Kidney epithelial cell (primary cell): ENCODE results near the gene LNPK. TPM values are rescaled to one million over a fixed set of nuclear protein-coding genes. Genes with fewer than 3 reads are reported as not detected.
A peak's percentile ranks its signal among the peaks of the same experiment; 100 is the strongest.
"Not testable (repeated sequence)": the region's sequence is repeated elsewhere in the genome, so short reads cannot be mapped to it uniquely, and the experiment has no call there.

Experiments
- DNase-seq: peaks from one replicate; pipeline ENCODE4 v3.0.0-alpha.2; 2010; ENCODE audit warnings: low read depth
- H3K27me3 ChIP-seq: 2 replicates; pipeline ENCODE4 v1.6.0; 2011; ENCODE audit warnings: low read length; ENCODE audit not compliant: control insufficient read depth, insufficient read depth
- H3K36me3 ChIP-seq: 2 replicates; pipeline ENCODE4 v1.5.1; 2011; ENCODE audit warnings: low read length; ENCODE audit not compliant: control insufficient read depth, insufficient read depth
- H3K4me3 ChIP-seq: 2 replicates; pipeline ENCODE4 v1.5.1; 2011; ENCODE audit warnings: low read depth, mild to moderate bottlenecking, control low read depth, low read length
- total RNA-seq: library from RNA; depleted of rRNA; stranded (reverse); fragments of >200 nt; gene quantifications from 2 replicates; pipeline ENCODE4 v1.2.3, GENCODE V29; 2015
- TF ChIP-seq, protein P1 (sequence below): IDR thresholded peaks from 2 replicates; pipeline ENCODE4 v1.5.1; 2011; ENCODE audit warnings: mild to moderate bottlenecking, moderate library complexity, low read length, control low read depth, inconsistent platforms; ENCODE audit not compliant: insufficient read depth, poor library complexity, severe bottlenecking

The LNPK gene
- total RNA-seq, 1 donor from 2014 or later = 15.1 TPM

DNA sequence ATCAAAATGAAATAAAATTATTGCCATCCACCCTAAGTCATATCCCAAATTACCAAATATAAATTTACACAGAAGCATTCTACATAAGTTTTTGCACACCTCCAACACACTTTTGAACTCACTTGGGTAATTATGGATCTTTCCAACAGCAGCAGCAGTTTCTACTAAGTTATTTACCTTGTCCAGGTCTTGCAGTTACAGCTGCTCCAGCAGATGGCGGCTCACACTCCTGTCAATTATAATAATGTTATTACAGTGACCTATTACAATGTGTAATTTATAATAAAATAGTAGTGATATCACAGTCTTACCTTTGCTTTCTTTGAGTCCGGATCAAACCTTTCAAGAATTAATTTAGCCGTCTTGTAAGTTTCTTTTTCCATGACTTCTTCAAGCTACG is 37.9 kb downstream of the LNPK start:
- Histone ChIP-seq H3K27me3 (no peaks in the 10 kb centered on the region), H3K36me3 (no peaks in the 10 kb centered on the region), H3K4me3 (no peak overlapping the region)
- TF ChIP-seq, protein P1, sequence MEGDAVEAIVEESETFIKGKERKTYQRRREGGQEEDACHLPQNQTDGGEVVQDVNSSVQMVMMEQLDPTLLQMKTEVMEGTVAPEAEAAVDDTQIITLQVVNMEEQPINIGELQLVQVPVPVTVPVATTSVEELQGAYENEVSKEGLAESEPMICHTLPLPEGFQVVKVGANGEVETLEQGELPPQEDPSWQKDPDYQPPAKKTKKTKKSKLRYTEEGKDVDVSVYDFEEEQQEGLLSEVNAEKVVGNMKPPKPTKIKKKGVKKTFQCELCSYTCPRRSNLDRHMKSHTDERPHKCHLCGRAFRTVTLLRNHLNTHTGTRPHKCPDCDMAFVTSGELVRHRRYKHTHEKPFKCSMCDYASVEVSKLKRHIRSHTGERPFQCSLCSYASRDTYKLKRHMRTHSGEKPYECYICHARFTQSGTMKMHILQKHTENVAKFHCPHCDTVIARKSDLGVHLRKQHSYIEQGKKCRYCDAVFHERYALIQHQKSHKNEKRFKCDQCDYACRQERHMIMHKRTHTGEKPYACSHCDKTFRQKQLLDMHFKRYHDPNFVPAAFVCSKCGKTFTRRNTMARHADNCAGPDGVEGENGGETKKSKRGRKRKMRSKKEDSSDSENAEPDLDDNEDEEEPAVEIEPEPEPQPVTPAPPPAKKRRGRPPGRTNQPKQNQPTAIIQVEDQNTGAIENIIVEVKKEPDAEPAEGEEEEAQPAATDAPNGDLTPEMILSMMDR = peak; percentile 8
- DNase-seq = no peak

DNA sequence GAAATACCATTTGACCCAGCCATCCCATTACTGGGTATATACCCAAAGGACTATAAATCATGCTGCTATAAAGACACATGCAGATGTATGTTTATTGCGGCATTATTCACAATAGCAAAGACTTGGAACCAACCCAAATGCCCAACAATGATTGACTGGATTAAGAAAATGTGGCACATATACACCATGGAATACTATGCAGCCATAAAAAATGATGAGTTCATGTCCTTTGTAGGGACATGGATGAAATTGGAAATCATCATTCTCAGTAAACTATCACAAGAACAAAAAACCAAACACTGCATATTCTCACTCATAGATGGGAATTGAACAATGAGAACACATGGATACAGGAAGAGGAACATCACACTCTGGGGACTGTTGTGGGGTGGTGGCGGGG is 38.9 kb downstream of the LNPK start:
- DNase-seq, H3K27me3 ChIP-seq: not testable (repeated sequence)

DNA sequence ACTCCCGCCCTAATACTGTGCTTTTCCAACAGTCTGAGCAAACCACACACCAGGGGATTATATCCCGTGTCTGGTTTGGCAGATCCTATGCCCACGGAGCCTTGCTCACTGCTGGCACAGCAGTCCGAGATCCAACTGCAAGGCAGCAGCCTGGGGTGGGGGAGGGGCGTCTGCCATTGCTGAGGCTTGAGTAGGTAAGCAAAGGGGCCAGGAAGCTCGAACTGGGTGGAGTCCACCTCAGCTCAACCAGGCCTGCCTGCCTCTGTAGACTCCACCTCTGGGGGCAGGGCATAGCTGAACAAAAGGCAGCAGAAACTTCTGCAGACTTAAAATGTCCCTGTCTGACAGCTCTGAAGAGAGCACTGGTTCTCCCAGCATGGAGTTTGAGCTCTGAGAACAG is 44.2 kb downstream of the LNPK start:
- Histone ChIP-seq H3K27me3 (no peaks in the 10 kb centered on the region), H3K4me3 (no peak overlapping the region), H3K36me3 (no peaks in the 10 kb centered on the region)
- TF ChIP-seq, protein P1 = no peak
- DNase-seq = no peak

More for the DNA sequence above, 38.9 kb downstream of the LNPK start:
- not testable (repeated sequence) for H3K4me3 ChIP-seq, H3K36me3 ChIP-seq

DNA sequence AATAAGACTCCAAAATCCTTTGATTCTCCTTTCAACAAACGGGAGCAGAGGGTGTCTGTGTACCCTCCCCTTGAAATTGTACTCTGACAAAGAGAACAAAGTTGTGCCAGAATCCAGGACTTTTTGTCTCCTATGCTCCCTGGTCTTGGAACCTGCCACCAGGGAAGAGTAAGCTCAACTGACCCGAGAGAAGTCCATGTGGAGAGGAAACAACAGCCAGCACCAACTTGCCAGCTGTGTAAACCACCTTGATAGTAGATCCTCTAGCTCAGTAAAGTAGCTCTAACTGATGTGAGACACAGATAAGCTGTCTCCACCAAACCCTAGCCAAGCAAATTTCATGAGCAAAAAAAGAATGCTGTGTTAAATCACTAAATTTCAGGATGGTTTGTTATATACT is 46.9 kb downstream of the LNPK start:
- Histone ChIP-seq H3K4me3 (no peak overlapping the region), H3K36me3 (no peaks in the 10 kb centered on the region), H3K27me3 (no peaks in the 10 kb centered on the region)
- TF ChIP-seq, protein P1 = no peak
- DNase-seq = no peak

DNA sequence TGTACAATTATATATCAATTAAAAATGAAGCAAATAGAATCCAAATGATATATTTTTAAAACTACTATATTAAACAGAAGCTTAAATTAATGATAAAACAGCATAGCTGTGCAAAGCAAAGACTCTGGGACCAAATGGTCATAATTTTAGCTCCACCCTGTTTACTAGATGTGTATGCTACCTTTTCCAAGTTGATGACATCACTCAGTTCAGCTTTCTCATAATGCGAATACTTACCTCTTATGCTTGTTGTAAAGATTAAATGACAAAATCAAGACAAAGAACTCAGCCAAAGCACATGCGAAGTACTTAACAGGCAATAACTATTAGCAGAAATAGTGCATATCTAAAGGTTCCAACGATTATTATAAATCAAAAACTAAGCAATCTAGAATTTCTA is 51.6 kb downstream of the LNPK start:
- Histone ChIP-seq H3K36me3 (no peaks in the 10 kb centered on the region), H3K4me3 (no peak overlapping the region), H3K27me3 (no peaks in the 10 kb centered on the region)
- TF ChIP-seq, protein P1 = no peak
- no peak for DNase-seq

DNA sequence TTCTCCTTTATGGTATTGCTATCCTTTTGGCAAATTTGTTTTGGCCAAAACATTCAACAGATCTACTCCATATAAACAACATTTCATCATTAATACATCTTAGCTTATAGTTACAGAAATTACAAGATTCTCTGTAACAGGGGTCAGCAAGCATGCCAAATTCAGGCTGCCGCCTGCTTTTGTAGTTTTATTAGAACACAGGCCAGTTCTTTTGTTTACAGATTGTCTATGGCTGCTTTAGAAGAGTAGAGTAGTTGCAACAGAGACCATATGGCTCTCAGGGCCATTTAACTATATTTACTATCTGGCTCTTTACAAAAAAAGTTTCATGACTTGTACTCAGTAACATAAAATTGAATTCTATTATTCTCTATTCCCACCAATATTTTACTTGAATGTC is 53.9 kb downstream of the LNPK start:
- no peaks in the 10 kb centered on the region for H3K36me3 ChIP-seq
- no peaks in the 10 kb centered on the region for H3K27me3 ChIP-seq
- no peak overlapping the region for H3K4me3 ChIP-seq
- no peak for DNase-seq
- TF ChIP-seq, protein P1 = no peak
